Neural progenitor cell (in vitro differentiated cells): Measurements from ENCODE around the gene ZCRB1.

Experiments used
- CTCF ChIP-seq: fragments of 200-600 bp; sonication (generic); IDR thresholded peaks from 2 replicates; pipeline ENCODE4 v1.5.1; 2017; ENCODE audit warnings: antibody characterized with exemption, mild to moderate bottlenecking
- EZH2 ChIP-seq: fragments of 200-600 bp; sonication (generic); IDR thresholded peaks from 2 replicates; pipeline ENCODE4 v1.6.1; 2017; ENCODE audit warnings: antibody characterized with exemption, mild to moderate bottlenecking, moderate library complexity

GRCh38 chr12:42285431-42285830 is 40.5 kb downstream of the ZCRB1 start:
- no peak for TF ChIP-seq CTCF
- TF ChIP-seq EZH2: no peak
